GM18907 (cell line): ENCODE results near the gene SETD7.

Experiments used
- ATAC-seq: cut with Tn5 transposase; IDR thresholded peaks from one replicate; pipeline ENCODE4 v1.9.1; 2021; ENCODE audit warnings: mild to moderate bottlenecking, moderate library complexity; ENCODE audit not compliant: unreplicated experiment

The SETD7 gene

GRCh38 chr4:139556071-139556723, at the start of gene SETD7:
Gene SETD7 (minus strand): TSS chr4:139556219. CDS start chr4:139556137, 82 bp downstream.
- peak; percentile 34 for ATAC-seq

GRCh38 chr4:139605516-139605915, 49.5 kb upstream of the SETD7 start:
- ATAC-seq, result no peak

GRCh38 chr4:139603576-139604410, 47.8 kb upstream of the SETD7 start:
- ATAC-seq, result peak; percentile 58

GRCh38 chr4:139602776-139603360, 46.8 kb upstream of the SETD7 start:
- ATAC-seq, result no peak

GRCh38 chr4:139600662-139601061, 44.6 kb upstream of the SETD7 start:
- no peak for ATAC-seq

GRCh38 chr4:139599594-139600374, 43.8 kb upstream of the SETD7 start:
- no peak for ATAC-seq

- ATAC-seq, result no peak
These were observed 43.1 kb upstream of the SETD7 start for GRCh38 chr4:139599076-139599475.

GRCh38 chr4:139596684-139597279, 40.8 kb upstream of the SETD7 start:
- ATAC-seq, result no peak

GRCh38 chr4:139596034-139596683, 40.1 kb upstream of the SETD7 start:
- no peak for ATAC-seq

GRCh38 chr4:139594591-139595185, 38.7 kb upstream of the SETD7 start:
- no peak for ATAC-seq

- ATAC-seq, result no peak
These were observed 37.1 kb upstream of the SETD7 start for GRCh38 chr4:139593091-139593564.

GRCh38 chr4:139589336-139590018, 33.5 kb upstream of the SETD7 start:
- no peak for ATAC-seq

- ATAC-seq, result no peak
These were observed 31.4 kb upstream of the SETD7 start for GRCh38 chr4:139587446-139587845.

- no peak for ATAC-seq
These were observed 29.5 kb upstream of the SETD7 start for GRCh38 chr4:139585473-139585872.

GRCh38 chr4:139584784-139585183, 28.8 kb upstream of the SETD7 start:
- no peak for ATAC-seq

GRCh38 chr4:139584013-139584412, 28.0 kb upstream of the SETD7 start:
- ATAC-seq, result no peak

- ATAC-seq, result no peak
These were observed 26.0 kb upstream of the SETD7 start for GRCh38 chr4:139582044-139582443.

GRCh38 chr4:139581096-139581495, 25.1 kb upstream of the SETD7 start:
- ATAC-seq, result no peak

- ATAC-seq, result no peak
These were observed 20.2 kb upstream of the SETD7 start for GRCh38 chr4:139576219-139576618.
